Glutamatergic neuron (in vitro differentiated cells): Measurements from ENCODE around the gene LRRC14B. TPM values are rescaled to one million over a fixed set of nuclear protein-coding genes. Genes with fewer than 3 reads are reported as not detected.
A peak's percentile ranks its signal among the peaks of the same experiment; 100 is the strongest.
"Not testable (repeated sequence)": the region's sequence is repeated elsewhere in the genome, so short reads cannot be mapped to it uniquely, and the experiment has no call there.

Source experiments
- DNase-seq: peaks from one replicate; pipeline ENCODE4 v3.0.0; 2022
- H3K27ac Mint-ChIP-seq: one replicate; pipeline ENCODE4 v1.8.0; 2020; ENCODE audit warnings: mild to moderate bottlenecking, mixed read lengths, inconsistent platforms; ENCODE audit not compliant: unreplicated experiment
- H3K27me3 Mint-ChIP-seq: one replicate; pipeline ENCODE4 v1.8.0; 2020; ENCODE audit warnings: mild to moderate bottlenecking, moderate library complexity, mixed read lengths, inconsistent platforms; ENCODE audit not compliant: unreplicated experiment
- H3K36me3 Mint-ChIP-seq: one replicate; pipeline ENCODE4 v1.8.0; 2020; ENCODE audit warnings: mild to moderate bottlenecking, mixed read lengths, inconsistent platforms; ENCODE audit not compliant: unreplicated experiment
- H3K4me1 Mint-ChIP-seq: one replicate; pipeline ENCODE4 v1.8.0; 2020; ENCODE audit warnings: mild to moderate bottlenecking, low read depth, mixed read lengths, inconsistent platforms; ENCODE audit not compliant: unreplicated experiment
- H3K4me3 Mint-ChIP-seq: one replicate; pipeline ENCODE4 v1.8.0; 2020; ENCODE audit warnings: mild to moderate bottlenecking, mixed read lengths, inconsistent platforms; ENCODE audit not compliant: unreplicated experiment
- H3K9me3 Mint-ChIP-seq: one replicate; pipeline ENCODE4 v1.8.0; 2020; ENCODE audit warnings: mild to moderate bottlenecking, moderate library complexity, mixed read lengths, inconsistent platforms; ENCODE audit not compliant: unreplicated experiment
- total RNA-seq: library from RNA; stranded (reverse); fragmentation: NEBNext Ultra II Directional; extraction: Animal tissue kit (Norgen Biotek cat#: 25700); gene quantifications from one replicate; pipeline ENCODE4 v1.2.1, GENCODE V29; 2021; ENCODE audit not compliant: unreplicated experiment
- TF ChIP-seq, protein P1 (sequence below): fragments of 200-600 bp; sonication (generic); IDR thresholded peaks from one replicate; pipeline ENCODE4 v1.5.0; 2021; ENCODE audit not compliant: partially characterized antibody, unreplicated experiment

The LRRC14B gene
- total RNA-seq, 1 donor from 2014 or later: not detected

DNA sequence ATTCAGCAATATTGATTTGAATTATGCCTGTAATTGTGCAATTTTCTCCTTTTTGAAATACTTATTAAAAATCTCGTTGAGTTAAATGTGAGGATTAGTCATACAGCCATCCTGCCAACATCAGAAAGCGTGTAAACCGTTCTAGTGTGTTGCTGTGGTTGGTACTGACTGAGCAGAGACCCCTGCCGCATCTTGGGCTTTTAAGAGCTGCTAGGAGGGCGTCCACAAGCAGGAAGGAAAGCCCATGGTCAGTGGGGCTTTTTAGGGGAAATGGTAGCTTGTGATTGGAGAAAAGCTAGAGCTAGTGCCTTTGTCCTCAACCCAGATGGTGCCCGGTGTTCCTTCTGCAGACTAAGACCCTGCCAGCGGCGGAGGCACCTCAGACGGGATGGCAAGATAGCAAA, 28.2 kb downstream of the LRRC14B start:
- Mint-ChIP-seq H3K27ac (no peak overlapping the region), H3K4me3 (peak overlapping the region; percentile 97), H3K9me3 (no peaks in the 10 kb centered on the region), H3K4me1 (peaks cover 18% of the 10 kb centered on the region), H3K27me3 (peaks cover 2% of the 10 kb centered on the region), H3K36me3 (no peaks in the 10 kb centered on the region)
- no peak for DNase-seq
- TF ChIP-seq, protein P1, sequence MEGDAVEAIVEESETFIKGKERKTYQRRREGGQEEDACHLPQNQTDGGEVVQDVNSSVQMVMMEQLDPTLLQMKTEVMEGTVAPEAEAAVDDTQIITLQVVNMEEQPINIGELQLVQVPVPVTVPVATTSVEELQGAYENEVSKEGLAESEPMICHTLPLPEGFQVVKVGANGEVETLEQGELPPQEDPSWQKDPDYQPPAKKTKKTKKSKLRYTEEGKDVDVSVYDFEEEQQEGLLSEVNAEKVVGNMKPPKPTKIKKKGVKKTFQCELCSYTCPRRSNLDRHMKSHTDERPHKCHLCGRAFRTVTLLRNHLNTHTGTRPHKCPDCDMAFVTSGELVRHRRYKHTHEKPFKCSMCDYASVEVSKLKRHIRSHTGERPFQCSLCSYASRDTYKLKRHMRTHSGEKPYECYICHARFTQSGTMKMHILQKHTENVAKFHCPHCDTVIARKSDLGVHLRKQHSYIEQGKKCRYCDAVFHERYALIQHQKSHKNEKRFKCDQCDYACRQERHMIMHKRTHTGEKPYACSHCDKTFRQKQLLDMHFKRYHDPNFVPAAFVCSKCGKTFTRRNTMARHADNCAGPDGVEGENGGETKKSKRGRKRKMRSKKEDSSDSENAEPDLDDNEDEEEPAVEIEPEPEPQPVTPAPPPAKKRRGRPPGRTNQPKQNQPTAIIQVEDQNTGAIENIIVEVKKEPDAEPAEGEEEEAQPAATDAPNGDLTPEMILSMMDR: no peak

DNA sequence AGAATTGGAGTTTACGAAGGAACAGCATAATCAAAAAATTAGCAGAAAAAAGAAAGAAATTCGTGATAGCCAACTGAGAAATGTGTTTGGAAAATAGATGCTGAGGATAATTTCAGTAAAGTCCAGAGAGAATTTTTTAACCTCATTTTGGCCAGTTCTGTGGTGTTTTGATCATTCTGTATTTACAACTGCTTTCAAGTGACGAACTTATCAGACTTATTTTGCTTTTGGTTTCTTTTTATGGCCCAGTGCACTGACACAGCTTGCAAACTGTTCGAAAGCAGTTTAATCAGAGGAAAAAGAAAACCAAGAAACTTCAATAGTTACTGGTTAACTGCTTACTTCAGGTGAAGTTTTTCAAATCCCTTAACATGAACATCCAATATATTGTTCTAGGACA, 28.7 kb downstream of the LRRC14B start:
- TF ChIP-seq, protein P1: no peak
- no peak for DNase-seq
- no peaks in the 10 kb centered on the region for H3K9me3 Mint-ChIP-seq
- no peaks in the 10 kb centered on the region for H3K36me3 Mint-ChIP-seq
- peaks cover 17% of the 10 kb centered on the region for H3K4me1 Mint-ChIP-seq
- peak overlapping the region; percentile 97 for H3K4me3 Mint-ChIP-seq
- no peak overlapping the region for H3K27ac Mint-ChIP-seq
- peaks cover 2% of the 10 kb centered on the region for H3K27me3 Mint-ChIP-seq

GRCh38 chr5:222951-223715, 31.8 kb downstream of the LRRC14B start:
- H3K4me3 Mint-ChIP-seq, H3K27me3 Mint-ChIP-seq, H3K27ac Mint-ChIP-seq, H3K9me3 Mint-ChIP-seq, DNase-seq, H3K36me3 Mint-ChIP-seq: not testable (repeated sequence)
- peaks cover 11% of the 10 kb centered on the region for H3K4me1 Mint-ChIP-seq

DNA sequence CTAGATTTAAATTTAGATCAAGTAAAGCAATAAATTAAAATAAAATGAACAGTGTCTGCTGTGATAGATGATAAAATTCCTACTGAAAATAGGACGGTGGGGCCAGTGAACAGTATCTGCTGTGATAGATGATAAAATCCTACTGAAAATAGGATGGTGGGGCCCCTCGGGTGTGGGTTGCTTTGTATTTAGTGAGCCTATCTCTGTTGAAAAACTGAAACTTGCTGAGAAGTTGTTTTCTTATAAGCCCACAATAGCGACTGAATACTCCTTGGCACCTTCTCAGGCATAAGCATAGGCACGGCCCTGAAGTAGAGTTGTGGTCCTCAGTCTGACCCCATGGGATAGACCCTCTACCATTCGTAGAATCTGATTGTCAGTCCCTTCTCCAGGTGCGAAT, 32.5 kb downstream of the LRRC14B start:
- Mint-ChIP-seq H3K36me3 (peaks cover 8% of the 10 kb centered on the region), H3K4me1 (peaks cover 11% of the 10 kb centered on the region), H3K27ac (no peak overlapping the region), H3K27me3 (peaks cover 3% of the 10 kb centered on the region), H3K9me3 (no peaks in the 10 kb centered on the region), H3K4me3 (no peak overlapping the region)
- TF ChIP-seq, protein P1: no peak
- DNase-seq: no peak

- no peak overlapping the region for H3K27ac Mint-ChIP-seq
- peaks cover 8% of the 10 kb centered on the region for H3K4me1 Mint-ChIP-seq
- TF ChIP-seq, protein P1: no peak
- H3K27me3 Mint-ChIP-seq: peaks cover 1% of the 10 kb centered on the region
- no peak overlapping the region for H3K4me3 Mint-ChIP-seq
- H3K36me3 Mint-ChIP-seq: peaks cover 8% of the 10 kb centered on the region
- H3K9me3 Mint-ChIP-seq: no peaks in the 10 kb centered on the region
- no peak for DNase-seq
Observed at GRCh38 chr5:225334-225733, 34.0 kb downstream of the LRRC14B start.

DNA sequence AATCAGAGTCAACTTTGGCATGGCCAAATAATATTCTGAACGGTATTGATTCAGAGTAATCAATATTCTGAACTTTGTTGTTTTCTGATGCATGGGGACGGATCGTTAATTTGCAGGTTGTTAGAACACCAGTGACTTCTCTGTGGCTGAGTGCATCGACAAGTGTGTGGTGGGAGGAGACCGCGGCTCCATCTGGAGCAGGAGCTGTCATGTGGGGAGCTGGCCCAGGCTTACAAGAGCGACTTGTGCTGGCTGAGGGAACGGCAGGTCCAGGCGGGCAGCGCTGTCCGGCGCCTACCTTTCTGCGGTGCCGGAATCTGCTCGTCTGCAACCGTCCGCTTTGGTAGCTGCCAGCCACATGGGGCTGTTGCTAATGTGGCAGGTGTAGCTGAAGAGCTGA, 36.1 kb downstream of the LRRC14B start:
- H3K36me3 Mint-ChIP-seq, H3K4me1 Mint-ChIP-seq, H3K27me3 Mint-ChIP-seq, H3K27ac Mint-ChIP-seq, H3K9me3 Mint-ChIP-seq, DNase-seq: not testable (repeated sequence)
- H3K4me3 Mint-ChIP-seq: peak overlapping the region; percentile 5
